Natural killer cell (primary cell): Measurements from ENCODE around the gene ACAP3. TPM values are rescaled to one million over a fixed set of nuclear protein-coding genes. Genes with fewer than 3 reads are reported as not detected.

Experiments used
- ATAC-seq, 3 donors: fragments of 150-1000 bp in 2 of 3; fragments of 200-7000 bp in 1 of 3; cut with Tn5 transposase; 1 replicate in 1 of 3; 2 replicates in 2 of 3; pipeline ENCODE4 v1.10.0; 2021; ENCODE audit warnings: mild to moderate bottlenecking in 2 of 3, moderate library complexity in 2 of 3
- DNase-seq, 2 donors: peaks; one replicate each; pipeline versions ENCODE4 v3.0.0 to v3.0.0-alpha.2; 2013 to 2021; ENCODE audit warnings: mixed read lengths in 1 of 2
- H3K27ac ChIP-seq: one replicate; pipeline ENCODE4 v1.5.1; 2013; ENCODE audit warnings: mild to moderate bottlenecking, low read length
- H3K27me3 ChIP-seq: one replicate; pipeline ENCODE4 v1.6.1; 2013; ENCODE audit warnings: low read length; ENCODE audit not compliant: control insufficient read depth, insufficient read depth
- H3K36me3 ChIP-seq: one replicate; pipeline ENCODE4 v1.6.1; 2013; ENCODE audit warnings: low read length; ENCODE audit not compliant: control insufficient read depth, insufficient read depth
- H3K4me1 ChIP-seq: one replicate; pipeline ENCODE4 v1.6.1; 2013; ENCODE audit warnings: low read length; ENCODE audit not compliant: control insufficient read depth, insufficient read depth
- H3K4me3 ChIP-seq: one replicate; pipeline ENCODE4 v1.5.1; 2013; ENCODE audit warnings: low read length
- H3K9me3 ChIP-seq: one replicate; pipeline ENCODE4 v1.6.1; 2013; ENCODE audit warnings: low read length; ENCODE audit not compliant: control insufficient read depth, insufficient read depth
- H3K27ac Mint-ChIP-seq, 2 donors: one replicate each; pipeline ENCODE4 v1.8.0; 2022; ENCODE audit warnings: mild to moderate bottlenecking in 2 of 2, mixed read lengths in 2 of 2, moderate library complexity in 1 of 2
- H3K27me3 Mint-ChIP-seq, 2 donors: one replicate each; pipeline ENCODE4 v1.8.0; 2022; ENCODE audit warnings: low read depth in 2 of 2, mixed read lengths in 2 of 2
- H3K36me3 Mint-ChIP-seq: one replicate; pipeline ENCODE4 v1.8.0; 2022; ENCODE audit warnings: mixed read lengths
- H3K4me1 Mint-ChIP-seq, 2 donors: one replicate each; pipeline ENCODE4 v1.8.0; 2022; ENCODE audit warnings: mixed read lengths in 2 of 2
- H3K4me3 Mint-ChIP-seq: one replicate; pipeline ENCODE4 v1.8.0; 2022; ENCODE audit warnings: mild to moderate bottlenecking, moderate library complexity, mixed read lengths
- H3K9me3 Mint-ChIP-seq, 2 donors: one replicate each; pipeline ENCODE4 v1.8.0; 2022; ENCODE audit warnings: mixed read lengths in 2 of 2
- WGBS: methylation state at CpG from one replicate; pipeline ENCODE4 v1.1.7; 2013; ENCODE audit warnings: missing lambda C conversion rate; ENCODE audit not compliant: insufficient coverage; 5-methylcytosine and 5-hydroxymethylcytosine counted together
- intact Hi-C: fragments of 100-400 bp; cut with micrococcal nuclease; formaldehyde crosslinking; loops from one replicate; pipeline ENCODE4 v1.14.2; 2022
- total RNA-seq, 4 donors: library from RNA; stranded (reverse); fragments of 120-200 nt in 1 of 4; gene quantifications; one replicate each; pipeline versions ENCODE4 v1.2.3 to v1.2.4, GENCODE V29; 2013 to 2022
- TF ChIP-seq, protein P1 (sequence below): fragments of 200-600 bp; IDR thresholded peaks from one replicate; pipeline ENCODE4 v1.8.0; 2022; ENCODE audit warnings: antibody characterized with exemption

The ACAP3 gene
- total RNA-seq, 3 donors from 2014 or later (not counting 1 experiment from before 2014, with no cell fraction given): 56.1 to 59.7 (median 59.0) TPM

DNA sequence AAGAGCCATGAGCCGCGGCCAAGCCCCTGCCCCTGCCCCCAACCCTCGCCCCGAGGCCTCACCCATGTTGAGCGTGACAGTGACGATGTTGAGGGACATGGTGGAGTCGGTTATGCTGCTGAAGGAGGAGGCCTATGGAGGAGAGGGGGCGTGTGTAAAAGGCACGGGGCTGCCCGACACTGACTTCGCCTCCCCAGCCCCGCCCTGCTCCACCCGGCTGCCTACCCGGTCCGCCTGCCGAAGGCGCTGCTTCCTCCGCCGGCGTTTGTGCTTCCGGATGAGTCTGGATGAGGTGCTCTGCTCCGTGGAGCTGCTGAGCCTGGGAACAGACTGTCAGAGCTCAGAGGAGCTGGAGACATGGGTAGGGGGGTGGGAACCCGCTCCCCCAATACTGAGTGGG is 32.5 kb upstream of the ACAP3 start:
- no peaks in the 10 kb centered on the region for H3K4me1 ChIP-seq
- Mint-ChIP-seq H3K4me3 (no peak overlapping the region), H3K4me1 (peaks cover 0 to 6% of the 10 kb centered on the region in 2 donors), H3K36me3 (no peaks in the 10 kb centered on the region), H3K27me3 (no peaks in the 10 kb centered on the region), H3K27ac (no peak overlapping the region), H3K9me3 (no peaks in the 10 kb centered on the region)
- TF ChIP-seq, protein P1, sequence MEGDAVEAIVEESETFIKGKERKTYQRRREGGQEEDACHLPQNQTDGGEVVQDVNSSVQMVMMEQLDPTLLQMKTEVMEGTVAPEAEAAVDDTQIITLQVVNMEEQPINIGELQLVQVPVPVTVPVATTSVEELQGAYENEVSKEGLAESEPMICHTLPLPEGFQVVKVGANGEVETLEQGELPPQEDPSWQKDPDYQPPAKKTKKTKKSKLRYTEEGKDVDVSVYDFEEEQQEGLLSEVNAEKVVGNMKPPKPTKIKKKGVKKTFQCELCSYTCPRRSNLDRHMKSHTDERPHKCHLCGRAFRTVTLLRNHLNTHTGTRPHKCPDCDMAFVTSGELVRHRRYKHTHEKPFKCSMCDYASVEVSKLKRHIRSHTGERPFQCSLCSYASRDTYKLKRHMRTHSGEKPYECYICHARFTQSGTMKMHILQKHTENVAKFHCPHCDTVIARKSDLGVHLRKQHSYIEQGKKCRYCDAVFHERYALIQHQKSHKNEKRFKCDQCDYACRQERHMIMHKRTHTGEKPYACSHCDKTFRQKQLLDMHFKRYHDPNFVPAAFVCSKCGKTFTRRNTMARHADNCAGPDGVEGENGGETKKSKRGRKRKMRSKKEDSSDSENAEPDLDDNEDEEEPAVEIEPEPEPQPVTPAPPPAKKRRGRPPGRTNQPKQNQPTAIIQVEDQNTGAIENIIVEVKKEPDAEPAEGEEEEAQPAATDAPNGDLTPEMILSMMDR: no peak
- DNase-seq (no peak), ATAC-seq (no peak)
- no peaks in the 10 kb centered on the region for H3K9me3 ChIP-seq
- no peaks in the 10 kb centered on the region for H3K27me3 ChIP-seq
- peaks cover 2% of the 10 kb centered on the region for H3K36me3 ChIP-seq
- intact Hi-C loops: no loop called here
- no peak overlapping the region for H3K27ac ChIP-seq
- H3K4me3 ChIP-seq: no peak overlapping the region
- WGBS: 95% methylated on average over 23 of the region's 23 CpGs

GRCh38 chr1:1338278-1338677 is 30.5 kb upstream of the ACAP3 start:
- peaks cover 0 to 2% of the 10 kb centered on the region in 2 donors for H3K4me1 Mint-ChIP-seq
- H3K27me3 ChIP-seq: no peaks in the 10 kb centered on the region
- peaks cover 2% of the 10 kb centered on the region for H3K36me3 ChIP-seq
- H3K36me3 Mint-ChIP-seq: no peaks in the 10 kb centered on the region
- intact Hi-C loops: no loop called here
- TF ChIP-seq, protein P1: no peak
- no peak for ATAC-seq
- H3K4me3 Mint-ChIP-seq: no peak overlapping the region
- H3K27ac Mint-ChIP-seq: no peak overlapping the region
- H3K27me3 Mint-ChIP-seq: no peaks in the 10 kb centered on the region
- WGBS: 96% methylated on average over 36 of the region's 36 CpGs
- DNase-seq: no peak
- H3K4me3 ChIP-seq: no peak overlapping the region
- no peaks in the 10 kb centered on the region for H3K4me1 ChIP-seq
- no peaks in the 10 kb centered on the region for H3K9me3 Mint-ChIP-seq
- no peaks in the 10 kb centered on the region for H3K9me3 ChIP-seq
- H3K27ac ChIP-seq: no peak overlapping the region

DNA sequence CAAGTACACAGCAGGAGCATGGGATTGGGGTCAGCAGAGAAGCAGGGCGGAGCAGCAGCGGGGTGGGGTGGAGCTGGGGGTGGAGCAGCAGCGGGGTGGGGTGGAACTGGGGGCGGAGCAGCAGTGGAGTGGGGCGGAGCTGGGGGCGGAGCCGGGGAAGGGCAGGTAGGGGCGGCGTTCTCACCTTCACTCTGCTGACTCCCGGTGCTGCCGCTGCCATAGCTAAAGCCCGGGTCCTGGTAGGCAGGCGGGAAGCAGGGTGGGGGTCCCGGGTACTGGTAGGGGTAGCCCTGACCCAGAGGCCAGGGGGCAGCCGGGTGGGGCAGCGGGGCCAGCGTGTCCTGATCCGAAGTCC is 30.0 kb upstream of the ACAP3 start:
- Mint-ChIP-seq H3K9me3 (no peaks in the 10 kb centered on the region), H3K27me3 (no peaks in the 10 kb centered on the region), H3K4me1 (no peaks in the 10 kb centered on the region), H3K27ac (no peak overlapping the region), H3K4me3 (no peak overlapping the region), H3K36me3 (no peaks in the 10 kb centered on the region)
- ATAC-seq (peak in 1 of 3 donors; percentile 44), DNase-seq (peak in 1 of 2 donors; percentile 50)
- WGBS: 94% methylated on average over 18 of the region's 18 CpGs
- TF ChIP-seq, protein P1: no peak
- Histone ChIP-seq H3K27ac (no peak overlapping the region), H3K4me3 (no peak overlapping the region), H3K4me1 (no peaks in the 10 kb centered on the region), H3K9me3 (no peaks in the 10 kb centered on the region), H3K36me3 (peaks cover 2% of the 10 kb centered on the region), H3K27me3 (no peaks in the 10 kb centered on the region)
- intact Hi-C loops: no loop called here
